Thyroid gland (tissue), 4 donors: ENCODE measurements around the gene TAF5.

Experiments used
- CTCF ChIP-seq, 6 experiments: fragments of 200-600 bp in 3 of 6; fragments of 450-650 bp in 3 of 6; sonication (generic) in 3 of 6; IDR thresholded peaks; one replicate each; pipeline ENCODE4 v1.5.1; 2016 to 2019; ENCODE audit warnings: antibody characterized with exemption in 6 of 6, mild to moderate bottlenecking in 2 of 6, inconsistent platforms in 1 of 6, moderate library complexity in 1 of 6
- POLR2A ChIP-seq, 2 donors: fragments of 450-650 bp; IDR thresholded peaks; one replicate each; pipeline ENCODE4 v1.6.1; 2017; ENCODE audit warnings: antibody characterized with exemption in 2 of 2, mild to moderate bottlenecking in 2 of 2, moderate library complexity in 1 of 2

DNA sequence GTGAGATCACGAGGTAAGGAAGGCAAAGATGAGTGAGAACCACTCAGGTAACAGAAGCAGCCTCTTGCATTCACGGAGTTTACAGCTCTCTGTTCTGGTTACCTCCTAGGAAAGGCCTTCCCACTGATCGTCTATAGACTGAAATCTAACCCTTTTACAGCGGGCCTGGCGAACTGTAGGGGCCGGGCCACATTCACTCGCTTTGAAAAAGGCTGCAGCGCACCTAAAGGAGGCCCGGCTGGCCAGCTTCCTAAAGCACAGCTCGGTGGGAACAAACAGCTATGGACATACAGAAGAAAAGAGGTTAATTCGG lies 27.9 kb downstream of the TAF5 start:
- no peak for TF ChIP-seq POLR2A (IDR thresholded peaks at IDR 0.05)
- no peak for TF ChIP-seq CTCF (IDR thresholded peaks at IDR 0.05)
